SH-SY5Y (cell line): ENCODE data around the gene SIAE.

Experiments used
- GATA2 ChIP-seq: IDR thresholded peaks from 2 replicates; pipeline ENCODE4 v1.6.1; 2011; ENCODE audit warnings: mild to moderate bottlenecking, low read depth, low read length
- GATA3 ChIP-seq: IDR thresholded peaks from 2 replicates; pipeline ENCODE4 v1.6.1; 2011; ENCODE audit warnings: low read depth, mild to moderate bottlenecking, low read length, moderate library complexity

The SIAE gene

GRCh38 chr11:124622531-124623451 lies 50.7 kb downstream of the SIAE start, which contains the start of gene TBRG1:
TSS of gene TBRG1 (plus strand) at chr11:124622864. CDS start at chr11:124623084, 220 bp downstream.
- no peak for TF ChIP-seq GATA2
- TF ChIP-seq GATA3, result no peak

GRCh38 chr11:124618863-124619262 lies 54.7 kb downstream of the SIAE start:
- TF ChIP-seq GATA3 (no peak), GATA2 (no peak)

- TF ChIP-seq GATA2 (no peak), GATA3 (no peak)
These were observed 60.8 kb downstream of the SIAE start for GRCh38 chr11:124612567-124613246.

GRCh38 chr11:124612045-124612444 lies 61.5 kb downstream of the SIAE start:
- TF ChIP-seq GATA2 (no peak), GATA3 (no peak)

- no peak for TF ChIP-seq GATA2
- TF ChIP-seq GATA3, result no peak
These were observed 62.5 kb downstream of the SIAE start, which contains the start of gene PANX3 for GRCh38 chr11:124611064-124611463. TSS of gene PANX3 (plus strand) at chr11:124611428. CDS start at chr11:124611557, 129 bp downstream.

GRCh38 chr11:124610295-124610694 lies 63.2 kb downstream of the SIAE start:
- TF ChIP-seq GATA2, result no peak
- TF ChIP-seq GATA3, result no peak

DNA sequence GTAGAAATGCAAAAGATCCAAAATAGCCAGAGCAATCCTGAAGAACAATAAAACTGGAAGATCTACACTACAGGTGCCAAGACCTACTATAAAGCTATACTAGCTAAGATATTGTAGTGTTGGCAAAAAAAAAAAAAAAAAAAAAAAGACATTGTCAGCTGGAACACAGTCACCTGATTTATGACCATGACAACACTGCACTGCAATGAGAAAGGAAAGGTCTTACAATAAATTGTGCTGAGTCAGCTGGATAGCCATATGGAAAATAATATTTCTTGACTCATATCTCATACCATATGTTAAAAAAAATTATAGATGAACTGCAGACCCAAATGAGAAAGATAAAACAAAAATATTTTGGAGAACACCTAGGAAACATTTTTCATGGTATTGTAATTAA lies 65.4 kb downstream of the SIAE start:
- TF ChIP-seq GATA3, result no peak
- no peak for TF ChIP-seq GATA2

GRCh38 chr11:124605719-124606118 lies 67.8 kb downstream of the SIAE start:
- TF ChIP-seq GATA3 (no peak), GATA2 (no peak)

DNA sequence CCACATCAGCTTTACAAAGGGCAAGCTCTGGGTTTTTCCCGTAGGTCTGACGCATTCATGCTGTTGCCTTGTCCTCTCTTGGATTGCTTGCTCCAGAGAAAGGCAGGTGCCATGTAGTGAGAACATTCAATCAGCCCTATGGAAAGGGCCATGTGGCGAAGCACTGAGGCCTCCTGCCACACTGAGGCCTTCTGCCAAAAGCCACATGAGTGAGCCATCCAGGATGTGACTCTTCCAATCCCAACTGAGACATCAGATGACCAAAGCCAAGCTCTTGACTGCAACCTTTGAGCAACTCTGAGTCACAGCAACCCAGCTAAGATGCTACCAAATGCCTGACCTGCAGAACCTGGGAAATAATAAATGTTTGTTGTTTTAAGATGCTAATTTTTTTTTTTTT lies 71.3 kb downstream of the SIAE start:
- no peak for TF ChIP-seq GATA2
- no peak for TF ChIP-seq GATA3

GRCh38 chr11:124600621-124601320 lies 72.8 kb downstream of the SIAE start:
- no peak for TF ChIP-seq GATA2
- no peak for TF ChIP-seq GATA3

GRCh38 chr11:124597626-124598025 lies 75.9 kb downstream of the SIAE start:
- TF ChIP-seq GATA3 (no peak), GATA2 (no peak)

DNA sequence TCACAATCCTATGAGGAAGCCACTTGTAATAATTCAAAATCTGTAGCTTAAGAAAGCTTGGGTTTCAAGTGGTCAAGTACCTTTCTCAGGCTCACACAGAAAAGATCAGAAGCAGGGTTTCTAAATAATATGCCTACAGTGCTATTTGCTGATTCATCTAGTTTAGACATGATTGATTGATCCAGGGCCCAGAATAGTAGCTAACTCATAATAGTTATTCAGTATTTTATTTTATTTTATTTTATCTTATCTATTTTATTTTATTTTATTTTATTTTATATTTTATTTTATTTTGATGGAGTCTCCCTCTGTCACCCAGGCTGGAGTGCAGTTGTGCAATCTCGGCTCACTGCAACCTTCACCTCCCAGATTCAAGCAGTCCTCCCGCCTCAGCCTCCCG lies 78.2 kb downstream of the SIAE start:
- TF ChIP-seq GATA2 (no peak), GATA3 (no peak)

GRCh38 chr11:124592627-124593026 lies 80.9 kb downstream of the SIAE start:
- no peak for TF ChIP-seq GATA3
- no peak for TF ChIP-seq GATA2

GRCh38 chr11:124591430-124591829 lies 82.1 kb downstream of the SIAE start:
- TF ChIP-seq GATA2, result no peak
- TF ChIP-seq GATA3, result no peak

GRCh38 chr11:124586238-124586860 lies 87.2 kb downstream of the SIAE start:
- TF ChIP-seq GATA2 (no peak), GATA3 (no peak)
